ENCODE data around the gene TMOD3.

GRCh38 chr15:51818150-51818549 lies 11.3 kb upstream of the TMOD3 start:
- TF ChIP-seq POLR2A (IDR thresholded peaks at IDR 0.05) (no peak), POLR2AphosphoS5 (IDR thresholded peaks at IDR 0.05) (no peak)

Data from spleen (tissue), 3 donors.